Right atrium auricular region (tissue), 2 donors: ENCODE results near the gene TBC1D13. TPM values are rescaled to one million over a fixed set of nuclear protein-coding genes. Genes with fewer than 3 reads are reported as not detected.
"Not testable (repeated sequence)": the region's sequence is repeated elsewhere in the genome, so short reads cannot be mapped to it uniquely, and the experiment has no call there.

Experiments used
- DNase-seq: peaks from one replicate; pipeline ENCODE4 v3.0.0-alpha.2; 2019; ENCODE audit warnings: low spot score
- H3K27ac ChIP-seq, 2 donors: fragments of 200-600 bp; sonication (generic); 1 replicate in 1 of 2; 2 replicates in 1 of 2; pipeline ENCODE4 v1.5.1; 2016 to 2019
- H3K27me3 ChIP-seq, 2 donors: fragments of 200-600 bp; sonication (generic); one replicate each; pipeline versions ENCODE4 v1.5.1 to v1.6.0; 2017 to 2019
- H3K36me3 ChIP-seq: fragments of 200-600 bp; sonication (generic); one replicate; pipeline ENCODE4 v1.5.1; 2016
- H3K4me1 ChIP-seq, 2 donors: fragments of 200-600 bp; sonication (generic); one replicate each; pipeline versions ENCODE4 v1.5.1 to v1.6.0; 2017 to 2019
- H3K4me3 ChIP-seq, 2 donors: fragments of 200-600 bp; sonication (generic); 1 replicate in 1 of 2; 2 replicates in 1 of 2; pipeline ENCODE4 v1.5.1; 2017 to 2019; ENCODE audit warnings: mild to moderate bottlenecking in 1 of 2, moderate library complexity in 1 of 2
- H3K9me3 ChIP-seq, 2 donors: fragments of 200-600 bp; sonication (generic); one replicate each; pipeline ENCODE4 v1.5.1; 2019
- CTCF ChIP-seq, 2 donors: fragments of 200-600 bp; sonication (generic); IDR thresholded peaks; one replicate each; pipeline ENCODE4 v1.5.1; 2019; ENCODE audit warnings: antibody characterized with exemption in 2 of 2
- total RNA-seq, 2 donors: library from RNA; depleted of rRNA; stranded (reverse); fragments of >200 nt; gene quantifications; one replicate each; pipeline ENCODE4 v1.1.0, GENCODE V29; 2016

TBC1D13 gene
- total RNA-seq, 2 donors from 2014 or later = 14.2 to 17.1 TPM

DNA sequence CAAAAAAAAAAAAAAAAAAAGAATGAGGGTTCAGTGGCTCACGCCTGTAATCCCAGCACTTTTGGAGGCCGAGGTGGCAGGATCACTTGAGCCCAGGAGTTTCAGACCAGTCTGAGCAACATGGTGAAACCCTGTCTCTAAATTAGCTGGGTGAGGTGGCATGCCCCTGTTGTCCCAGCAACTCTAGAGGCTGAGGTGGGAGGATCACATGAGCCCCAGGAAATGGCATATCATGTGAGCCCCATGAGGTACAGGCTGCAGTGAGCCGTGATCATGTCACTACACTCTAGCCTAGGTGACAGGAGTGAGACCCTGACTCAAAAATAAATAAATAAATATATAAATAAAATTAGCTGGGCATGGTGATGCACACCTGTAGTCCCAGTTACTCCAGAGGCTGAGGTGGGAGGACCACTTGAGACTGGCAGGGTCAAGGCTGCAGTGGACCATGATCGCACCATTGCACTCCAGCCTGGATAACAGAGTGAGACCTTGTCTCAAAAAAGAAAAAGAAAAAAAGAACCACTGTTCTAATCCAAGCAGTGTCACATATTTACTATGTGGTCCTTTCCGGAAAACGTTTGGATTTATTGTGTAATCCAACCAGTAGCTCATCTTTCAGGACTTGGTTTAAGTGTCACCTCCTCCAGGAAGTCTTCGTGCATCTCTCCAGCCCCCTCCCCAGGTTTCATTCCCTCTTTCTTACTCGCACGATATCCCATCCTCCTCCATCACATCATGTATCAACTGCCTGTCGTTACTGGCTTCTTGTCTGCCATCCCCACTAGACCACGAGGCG is 54.8 kb downstream of the TBC1D13 start:
- Histone ChIP-seq H3K27me3 (no peaks in the 10 kb centered on the region), H3K4me1 (no peaks in the 10 kb centered on the region), H3K4me3 (no peak overlapping the region), H3K36me3 (no peaks in the 10 kb centered on the region), H3K9me3 (no peaks in the 10 kb centered on the region), H3K27ac (no peak overlapping the region)
- no peak for DNase-seq
- TF ChIP-seq CTCF (IDR thresholded peaks at IDR 0.05) = no peak

DNA sequence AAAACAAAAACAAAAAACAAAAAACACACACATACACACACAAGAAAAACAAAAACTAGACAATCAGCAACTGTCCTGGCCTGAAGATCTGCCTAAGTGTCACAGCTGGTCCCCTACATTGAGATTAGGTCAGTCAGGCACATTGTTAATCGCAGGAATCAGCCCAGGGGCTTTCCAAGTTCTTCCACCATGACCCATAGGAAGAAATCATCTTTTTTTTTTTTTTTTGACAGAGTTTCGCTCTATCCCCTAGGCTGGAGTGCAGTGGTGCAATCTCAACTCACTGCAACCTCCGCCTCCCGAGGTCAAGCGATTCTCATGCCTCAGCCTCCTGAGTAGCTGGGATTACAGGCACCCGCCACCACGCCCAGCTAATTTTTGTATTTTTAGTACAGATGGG is 56.1 kb downstream of the TBC1D13 start:
- H3K27ac ChIP-seq, H3K27me3 ChIP-seq, H3K4me1 ChIP-seq, H3K9me3 ChIP-seq, H3K4me3 ChIP-seq, DNase-seq, H3K36me3 ChIP-seq: not testable (repeated sequence)

- TF ChIP-seq CTCF (IDR thresholded peaks at IDR 0.05) = no peak
- Histone ChIP-seq H3K4me3 (no peak overlapping the region), H3K27me3 (no peaks in the 10 kb centered on the region), H3K9me3 (no peaks in the 10 kb centered on the region), H3K27ac (no peak overlapping the region), H3K4me1 (no peaks in the 10 kb centered on the region), H3K36me3 (no peaks in the 10 kb centered on the region)
- DNase-seq = no peak
These were observed 58.3 kb downstream of the TBC1D13 start for GRCh38 chr9:128845186-128845931.

GRCh38 chr9:128846680-128847030 is 59.6 kb downstream of the TBC1D13 start:
- Histone ChIP-seq H3K4me1 (no peaks in the 10 kb centered on the region), H3K9me3 (no peaks in the 10 kb centered on the region), H3K36me3 (no peaks in the 10 kb centered on the region), H3K27me3 (no peaks in the 10 kb centered on the region), H3K27ac (no peak overlapping the region), H3K4me3 (no peak overlapping the region)
- no peak for DNase-seq
- TF ChIP-seq CTCF (IDR thresholded peaks at IDR 0.05) = no peak

DNA sequence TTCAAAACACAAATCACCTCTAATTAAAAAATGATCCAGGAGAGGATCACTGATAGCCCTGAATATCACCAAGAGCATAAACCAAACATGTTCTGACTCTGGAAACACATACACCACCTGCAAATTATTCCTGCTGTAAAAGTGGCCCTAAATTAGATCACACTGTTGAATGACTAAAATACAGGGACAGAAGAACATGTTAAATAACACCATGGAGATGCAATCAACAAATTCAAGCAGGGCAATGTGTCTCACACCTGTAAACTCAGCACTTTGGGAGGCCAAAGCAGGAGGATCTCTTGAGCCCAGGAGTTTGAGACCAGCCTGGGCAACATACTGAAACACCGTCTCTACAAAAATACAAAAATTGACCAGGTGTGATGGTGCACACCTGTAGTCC is 60.8 kb downstream of the TBC1D13 start:
- Histone ChIP-seq H3K36me3 (no peaks in the 10 kb centered on the region), H3K9me3 (no peaks in the 10 kb centered on the region), H3K4me3 (no peak overlapping the region), H3K4me1 (no peaks in the 10 kb centered on the region), H3K27me3 (no peaks in the 10 kb centered on the region), H3K27ac (no peak overlapping the region)
- TF ChIP-seq CTCF (IDR thresholded peaks at IDR 0.05) = no peak
- no peak for DNase-seq

DNA sequence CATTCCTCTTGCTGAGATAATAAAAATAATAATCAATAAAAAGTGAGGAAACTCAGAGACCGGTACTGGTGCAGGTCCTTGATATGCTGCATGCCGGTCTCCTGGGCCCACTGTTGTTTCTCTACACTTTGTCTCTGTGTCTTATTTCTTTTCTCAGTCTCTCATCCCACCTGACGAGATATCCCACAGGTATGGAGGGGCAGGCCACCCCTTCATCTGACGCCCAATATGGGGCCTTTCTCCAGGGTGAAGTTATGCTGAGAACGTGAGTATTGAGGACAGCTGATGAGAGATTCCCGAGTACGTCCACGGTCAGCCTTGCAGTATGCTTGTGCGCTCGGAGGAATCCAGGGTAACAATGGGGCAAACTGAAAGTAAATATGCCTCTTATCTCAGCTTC is 64.0 kb downstream of the TBC1D13 start:
- not testable (repeated sequence) for DNase-seq, H3K27me3 ChIP-seq, H3K9me3 ChIP-seq

More for the DNA sequence above, 64.0 kb downstream of the TBC1D13 start:
- not testable (repeated sequence) for H3K27ac ChIP-seq, H3K4me1 ChIP-seq, H3K4me3 ChIP-seq, H3K36me3 ChIP-seq
